Measurements from ENCODE around the gene TAS1R1.
A peak's percentile ranks its signal among the peaks of the same experiment; 100 is the strongest.

TAS1R1 gene

GRCh38 chr1:6587261-6588005 is 32.3 kb downstream of the TAS1R1 start:
- H3K27me3 Mint-ChIP-seq: no peaks in the 10 kb centered on the region
- H3K4me1 Mint-ChIP-seq (ENCODE audit: low read depth): peaks cover 28% of the 10 kb centered on the region
- DNase-seq: no peak
- H3K4me3 Mint-ChIP-seq: no peak overlapping the region
- H3K9me3 Mint-ChIP-seq: no peaks in the 10 kb centered on the region
- H3K36me3 Mint-ChIP-seq (ENCODE audit: low read depth): peaks cover 66% of the 10 kb centered on the region
- peak overlapping the region; percentile 75 for H3K27ac Mint-ChIP-seq

- DNase-seq: no peak
- H3K4me3 Mint-ChIP-seq: no peak overlapping the region
- peaks cover 73% of the 10 kb centered on the region for H3K36me3 Mint-ChIP-seq (ENCODE audit: low read depth)
- H3K27me3 Mint-ChIP-seq: no peaks in the 10 kb centered on the region
- no peak overlapping the region for H3K27ac Mint-ChIP-seq
- no peaks in the 10 kb centered on the region for H3K9me3 Mint-ChIP-seq
- peaks cover 26% of the 10 kb centered on the region for H3K4me1 Mint-ChIP-seq (ENCODE audit: low read depth)
These were observed 33.2 kb downstream of the TAS1R1 start for GRCh38 chr1:6588128-6588892.

GRCh38 chr1:6588893-6589520 is 33.9 kb downstream of the TAS1R1 start:
- Mint-ChIP-seq H3K4me3 (no peak overlapping the region), H3K9me3 (no peaks in the 10 kb centered on the region), H3K4me1 (ENCODE audit: low read depth) (peaks cover 31% of the 10 kb centered on the region), H3K36me3 (ENCODE audit: low read depth) (peaks cover 80% of the 10 kb centered on the region), H3K27me3 (no peaks in the 10 kb centered on the region), H3K27ac (peak overlapping the region; percentile 82)
- DNase-seq: no peak

- Mint-ChIP-seq H3K4me3 (no peak overlapping the region), H3K27me3 (no peaks in the 10 kb centered on the region), H3K9me3 (no peaks in the 10 kb centered on the region), H3K36me3 (ENCODE audit: low read depth) (peaks cover 81% of the 10 kb centered on the region), H3K4me1 (ENCODE audit: low read depth) (peaks cover 23% of the 10 kb centered on the region), H3K27ac (peak overlapping the region; percentile 82)
- no peak for DNase-seq
These were observed 34.9 kb downstream of the TAS1R1 start for GRCh38 chr1:6590046-6590445.

- peaks cover 93% of the 10 kb centered on the region for H3K36me3 Mint-ChIP-seq (ENCODE audit: low read depth)
- H3K9me3 Mint-ChIP-seq: no peaks in the 10 kb centered on the region
- H3K27me3 Mint-ChIP-seq: no peaks in the 10 kb centered on the region
- peaks cover 30% of the 10 kb centered on the region for H3K4me1 Mint-ChIP-seq (ENCODE audit: low read depth)
- no peak overlapping the region for H3K4me3 Mint-ChIP-seq
- no peak for DNase-seq
- peak overlapping the region; percentile 79 for H3K27ac Mint-ChIP-seq
These were observed 36.1 kb downstream of the TAS1R1 start for GRCh38 chr1:6591222-6591621.

GRCh38 chr1:6591644-6592043 is 36.5 kb downstream of the TAS1R1 start:
- H3K4me1 Mint-ChIP-seq (ENCODE audit: low read depth): peaks cover 34% of the 10 kb centered on the region
- peaks cover 95% of the 10 kb centered on the region for H3K36me3 Mint-ChIP-seq (ENCODE audit: low read depth)
- DNase-seq: no peak
- H3K4me3 Mint-ChIP-seq: no peak overlapping the region
- H3K27ac Mint-ChIP-seq: peak overlapping the region; percentile 79
- no peaks in the 10 kb centered on the region for H3K27me3 Mint-ChIP-seq
- no peaks in the 10 kb centered on the region for H3K9me3 Mint-ChIP-seq

GRCh38 chr1:6592441-6592840 is 37.3 kb downstream of the TAS1R1 start:
- Mint-ChIP-seq H3K36me3 (ENCODE audit: low read depth) (peaks cover 97% of the 10 kb centered on the region), H3K27ac (no peak overlapping the region), H3K4me1 (ENCODE audit: low read depth) (peaks cover 40% of the 10 kb centered on the region), H3K27me3 (no peaks in the 10 kb centered on the region), H3K9me3 (no peaks in the 10 kb centered on the region), H3K4me3 (no peak overlapping the region)
- no peak for DNase-seq

GRCh38 chr1:6592865-6593593 is 37.9 kb downstream of the TAS1R1 start:
- Mint-ChIP-seq H3K36me3 (ENCODE audit: low read depth) (peaks cover 97% of the 10 kb centered on the region), H3K4me3 (no peak overlapping the region), H3K27me3 (no peaks in the 10 kb centered on the region), H3K9me3 (no peaks in the 10 kb centered on the region), H3K4me1 (ENCODE audit: low read depth) (peaks cover 43% of the 10 kb centered on the region), H3K27ac (peak overlapping the region; percentile 6)
- DNase-seq: no peak

GRCh38 chr1:6593810-6594209 is 38.7 kb downstream of the TAS1R1 start:
- no peaks in the 10 kb centered on the region for H3K9me3 Mint-ChIP-seq
- DNase-seq: no peak
- peak overlapping the region; percentile 8 for H3K27ac Mint-ChIP-seq
- H3K4me1 Mint-ChIP-seq (ENCODE audit: low read depth): peaks cover 45% of the 10 kb centered on the region
- peaks cover 97% of the 10 kb centered on the region for H3K36me3 Mint-ChIP-seq (ENCODE audit: low read depth)
- H3K4me3 Mint-ChIP-seq: no peak overlapping the region
- H3K27me3 Mint-ChIP-seq: no peaks in the 10 kb centered on the region

- H3K27me3 Mint-ChIP-seq: no peaks in the 10 kb centered on the region
- no peak for DNase-seq
- H3K9me3 Mint-ChIP-seq: no peaks in the 10 kb centered on the region
- peaks cover 96% of the 10 kb centered on the region for H3K36me3 Mint-ChIP-seq (ENCODE audit: low read depth)
- H3K27ac Mint-ChIP-seq: peak overlapping the region; percentile 27
- H3K4me1 Mint-ChIP-seq (ENCODE audit: low read depth): peaks cover 57% of the 10 kb centered on the region
- H3K4me3 Mint-ChIP-seq: no peak overlapping the region
These were observed 40.1 kb downstream of the TAS1R1 start for GRCh38 chr1:6594977-6595740.

- H3K36me3 Mint-ChIP-seq (ENCODE audit: low read depth): peaks cover 97% of the 10 kb centered on the region
- peaks cover 57% of the 10 kb centered on the region for H3K4me1 Mint-ChIP-seq (ENCODE audit: low read depth)
- no peaks in the 10 kb centered on the region for H3K27me3 Mint-ChIP-seq
- no peak for DNase-seq
- peak overlapping the region; percentile 69 for H3K27ac Mint-ChIP-seq
- no peak overlapping the region for H3K4me3 Mint-ChIP-seq
- no peaks in the 10 kb centered on the region for H3K9me3 Mint-ChIP-seq
These were observed 41.2 kb downstream of the TAS1R1 start for GRCh38 chr1:6596351-6596750.

- H3K27ac Mint-ChIP-seq: peak overlapping the region; percentile 75
- no peak overlapping the region for H3K4me3 Mint-ChIP-seq
- peaks cover 51% of the 10 kb centered on the region for H3K4me1 Mint-ChIP-seq (ENCODE audit: low read depth)
- H3K36me3 Mint-ChIP-seq (ENCODE audit: low read depth): peaks cover 96% of the 10 kb centered on the region
- H3K9me3 Mint-ChIP-seq: no peaks in the 10 kb centered on the region
- H3K27me3 Mint-ChIP-seq: no peaks in the 10 kb centered on the region
- no peak for DNase-seq
These were observed 42.0 kb downstream of the TAS1R1 start for GRCh38 chr1:6596886-6597776.

- DNase-seq: no peak
- Mint-ChIP-seq H3K4me1 (ENCODE audit: low read depth) (peaks cover 51% of the 10 kb centered on the region), H3K4me3 (no peak overlapping the region), H3K9me3 (no peaks in the 10 kb centered on the region), H3K27ac (peak overlapping the region; percentile 75), H3K27me3 (no peaks in the 10 kb centered on the region), H3K36me3 (ENCODE audit: low read depth) (peaks cover 89% of the 10 kb centered on the region)
These were observed 42.6 kb downstream of the TAS1R1 start for GRCh38 chr1:6597777-6598131.

Data from activated T-cell treated with anti-CD3 and anti-CD28 coated beads, Interleukin-2, amount 50 U/mL, for 24 hours (primary cell).